Keratinocyte (primary cell): ENCODE measurements around the gene CNR1. TPM values are rescaled to one million over a fixed set of nuclear protein-coding genes. Genes with fewer than 3 reads are reported as not detected.

Source experiments
- DNase-seq: peaks from one replicate; pipeline ENCODE4 v3.0.0-alpha.2; 2011; ENCODE audit warnings: low read depth, missing footprints, low spot score
- FAIRE-seq: peaks from 2 replicates; lab custom pipeline; 2011; peaks lifted over from hg19 to GRCh38; lab: Jason Lieb, UNC
- H2AFZ ChIP-seq: 2 replicates; pipeline ENCODE4 v1.6.0; 2012; ENCODE audit warnings: low read length, control low read depth, inconsistent platforms; ENCODE audit not compliant: control insufficient read depth
- H3K27ac ChIP-seq: 2 replicates; pipeline ENCODE4 v1.5.1; 2011; ENCODE audit warnings: low read length; ENCODE audit not compliant: control insufficient read depth, insufficient read depth
- H3K27me3 ChIP-seq: 3 replicates; pipeline ENCODE4 v1.6.0; 2011; ENCODE audit warnings: low read length; ENCODE audit not compliant: control insufficient read depth, insufficient read depth; ENCODE audit errors: extremely low read depth
- H3K36me3 ChIP-seq, 2 experiments: 2 replicates in 1 of 2; 3 replicates in 1 of 2; pipeline ENCODE4 v1.5.1; 2011; ENCODE audit warnings: low read length in 2 of 2, mild to moderate bottlenecking in 1 of 2; ENCODE audit not compliant: control insufficient read depth in 2 of 2, insufficient read depth in 2 of 2; ENCODE audit errors: extremely low read depth in 1 of 2
- H3K4me1 ChIP-seq: 3 replicates; pipeline ENCODE4 v1.5.1; 2011; ENCODE audit warnings: low read length; ENCODE audit not compliant: control insufficient read depth, insufficient read depth; ENCODE audit errors: extremely low read depth
- H3K4me2 ChIP-seq: 3 replicates; pipeline ENCODE4 v1.6.0; 2011; ENCODE audit warnings: low read depth, low read length; ENCODE audit not compliant: control insufficient read depth, insufficient read depth; ENCODE audit errors: extremely low read depth
- H3K4me3 ChIP-seq, 3 experiments: fragments of 200-600 bp in 1 of 3; sonication (generic) in 1 of 3; 2 replicates in 2 of 3; 3 replicates in 1 of 3; pipeline ENCODE4 v1.5.1; 2011 to 2016; ENCODE audit warnings: low read length in 3 of 3, mild to moderate bottlenecking in 3 of 3, control low read depth in 2 of 3, inconsistent platforms in 1 of 3, low read depth in 1 of 3, mixed read lengths in 1 of 3, mixed run types in 1 of 3, moderate library complexity in 1 of 3; ENCODE audit not compliant: control insufficient read depth in 2 of 3, insufficient read depth in 2 of 3; ENCODE audit errors: extremely low read depth in 1 of 3
- H3K79me2 ChIP-seq: 2 replicates; pipeline ENCODE4 v1.6.0; 2012; ENCODE audit warnings: low read length; ENCODE audit not compliant: control insufficient read depth, insufficient read depth
- H3K9ac ChIP-seq: 3 replicates; pipeline ENCODE4 v1.6.0; 2011; ENCODE audit warnings: low read length; ENCODE audit not compliant: control insufficient read depth, insufficient read depth; ENCODE audit errors: extremely low read depth
- H3K9me1 ChIP-seq: 3 replicates; pipeline ENCODE4 v1.6.0; 2011; ENCODE audit warnings: low read length; ENCODE audit not compliant: control insufficient read depth, insufficient read depth; ENCODE audit errors: extremely low read depth
- H3K9me3 ChIP-seq: 2 replicates; pipeline ENCODE4 v1.5.1; 2012; ENCODE audit warnings: low read depth, low read length; ENCODE audit not compliant: control insufficient read depth
- H4K20me1 ChIP-seq: 3 replicates; pipeline ENCODE4 v1.6.0; 2011; ENCODE audit warnings: low read length; ENCODE audit not compliant: control insufficient read depth, insufficient read depth; ENCODE audit errors: extremely low read depth
- CTCF ChIP-seq, 3 experiments: IDR thresholded peaks in 1 of 3; conservative IDR thresholded peaks in 1 of 3; optimal IDR thresholded peaks in 1 of 3; 2 replicates in 2 of 3; 3 replicates in 1 of 3; pipeline versions ENCODE3 to v1.5.1; 2011; ENCODE audit warnings: low read length in 3 of 3, mild to moderate bottlenecking in 3 of 3, moderate library complexity in 2 of 3, control low read depth in 1 of 3, inconsistent platforms in 1 of 3; ENCODE audit not compliant: insufficient read depth in 2 of 3; ENCODE audit errors: extremely low read depth in 1 of 3
- EZH2 ChIP-seq: IDR thresholded peaks from one replicate; pipeline ENCODE4 v1.6.1; 2012; ENCODE audit warnings: inconsistent platforms, mild to moderate bottlenecking, low read length, moderate library complexity
- dilution Hi-C: fragments of 300-500 bp; cut with MboI; formaldehyde crosslinking; loops from one replicate; pipeline ENCODE4 v1.7.0; 2020; ENCODE audit warnings: low sequenced_read_pairs; ENCODE audit not compliant: extremely low pct_ligation_motif_present
- polyA plus RNA-seq, 5 experiments: library from polyadenylated mRNA; depleted of rRNA in 3 of 5; stranded (reverse) in 3 of 5; stranded (forward) in 1 of 5; unstranded in 1 of 5; fragments of >200 nt; gene quantifications; 1 replicate in 1 of 5; 2 replicates in 3 of 5; 3 replicates in 1 of 5; pipeline versions ENCODE4 v1.2.1 to v1.2.3, GENCODE V29; 2011 to 2012; ENCODE audit warnings: missing spikeins in 2 of 5, low read depth in 1 of 5, low replicate concordance in 1 of 5

The CNR1 gene
- polyA plus RNA-seq, 1 donor (not counting 4 experiments of a cell fraction or from before 2014, with no cell fraction given), result not detected

GRCh38 chr6:88134575-88134974 lies 31.6 kb downstream of the CNR1 start:
- FAIRE-seq, result no peak
- TF ChIP-seq CTCF (optimal IDR thresholded peaks at IDR 0.05 in 1 of 3, IDR thresholded peaks at IDR 0.05 in 1 of 3, conservative IDR thresholded peaks at IDR 0.05 in 1 of 3; ENCODE audit: extremely low read depth in 1 of 3, insufficient read depth in 2 of 3, low read length in 3 of 3) (no peak), EZH2 (no peak)
- no peak for DNase-seq
- H3K4me3 ChIP-seq, result no peak overlapping the region
- H2AFZ ChIP-seq, result no peak overlapping the region
- no peak overlapping the region for H3K4me2 ChIP-seq
- H3K4me1 ChIP-seq, result no peaks in the 10 kb centered on the region
- H3K27me3 ChIP-seq, result no peaks in the 10 kb centered on the region
- no peaks in the 10 kb centered on the region for H3K79me2 ChIP-seq
- no peak overlapping the region for H3K27ac ChIP-seq
- H4K20me1 ChIP-seq, result no peaks in the 10 kb centered on the region
- dilution Hi-C loops, result no loop called here
- H3K9ac ChIP-seq, result no peak overlapping the region
- no peaks in the 10 kb centered on the region for H3K36me3 ChIP-seq
- no peaks in the 10 kb centered on the region for H3K9me1 ChIP-seq
- no peaks in the 10 kb centered on the region for H3K9me3 ChIP-seq

GRCh38 chr6:88133718-88134117 lies 32.4 kb downstream of the CNR1 start:
- Histone ChIP-seq H3K36me3 (no peaks in the 10 kb centered on the region), H3K4me3 (no peak overlapping the region), H3K4me1 (no peaks in the 10 kb centered on the region), H3K9me1 (no peaks in the 10 kb centered on the region), H4K20me1 (no peaks in the 10 kb centered on the region), H3K9ac (no peak overlapping the region), H3K9me3 (no peaks in the 10 kb centered on the region), H3K27me3 (no peaks in the 10 kb centered on the region), H2AFZ (no peak overlapping the region), H3K4me2 (no peak overlapping the region), H3K27ac (no peak overlapping the region), H3K79me2 (no peaks in the 10 kb centered on the region)
- TF ChIP-seq EZH2 (no peak), CTCF (optimal IDR thresholded peaks at IDR 0.05 in 1 of 3, IDR thresholded peaks at IDR 0.05 in 1 of 3, conservative IDR thresholded peaks at IDR 0.05 in 1 of 3; ENCODE audit: extremely low read depth in 1 of 3, insufficient read depth in 2 of 3, low read length in 3 of 3) (no peak)
- dilution Hi-C loops, result no loop called here
- DNase-seq (no peak), FAIRE-seq (no peak)
